Thoracic aorta (tissue), 2 donors: ENCODE results near the gene PBXIP1. TPM values are rescaled to one million over a fixed set of nuclear protein-coding genes. Genes with fewer than 3 reads are reported as not detected.

ENCODE experiments used
- ATAC-seq: fragments of 150-250 bp; one replicate; pipeline ENCODE4 v1.8.0; 2017; ENCODE audit warnings: low read depth; ENCODE audit not compliant: insufficient number of reproducible peaks, low FRiP score
- DNase-seq: peaks from one replicate; pipeline ENCODE4 v3.0.0-alpha.2; 2020; ENCODE audit warnings: low spot score
- H3K27ac ChIP-seq, 2 donors: fragments of 200-600 bp; sonication (generic); 1 replicate in 1 of 2; 2 replicates in 1 of 2; pipeline ENCODE4 v1.5.1; 2016; ENCODE audit warnings: mild to moderate bottlenecking in 2 of 2, moderate library complexity in 2 of 2
- H3K27me3 ChIP-seq: fragments of 200-600 bp; sonication (generic); replicated peaks from 2 replicates; pipeline ENCODE4 v1.6.0; 2016; ENCODE audit warnings: mild to moderate bottlenecking; ENCODE audit not compliant: insufficient read depth
- H3K36me3 ChIP-seq: fragments of 200-600 bp; sonication (generic); one replicate; pipeline ENCODE4 v1.5.1; 2016
- H3K4me1 ChIP-seq, 2 donors: fragments of 200-600 bp; sonication (generic); 1 replicate in 1 of 2; 2 replicates in 1 of 2; pipeline versions ENCODE4 v1.5.1 to v1.6.0; 2016; ENCODE audit warnings: low read depth in 2 of 2, mild to moderate bottlenecking in 1 of 2; ENCODE audit not compliant: control insufficient read depth in 1 of 2
- H3K4me3 ChIP-seq: fragments of 200-600 bp; sonication (generic); 2 replicates; pipeline ENCODE4 v1.5.1; 2016; ENCODE audit warnings: mild to moderate bottlenecking
- H3K9me3 ChIP-seq: fragments of 200-600 bp; sonication (generic); 2 replicates; pipeline ENCODE4 v1.5.1; 2016
- CTCF ChIP-seq: fragments of 200-600 bp; sonication (generic); IDR thresholded peaks from one replicate; pipeline ENCODE4 v1.5.1; 2019; ENCODE audit warnings: antibody characterized with exemption
- total RNA-seq, 2 donors: library from RNA; depleted of rRNA; stranded (reverse); fragments of >200 nt; gene quantifications; one replicate each; pipeline versions ENCODE4 v1.1.0 to v1.2.3, GENCODE V29; 2016

PBXIP1 gene
- total RNA-seq, 2 donors from 2014 or later, result 185 to 227 TPM

GRCh38 chr1:154967331-154967950 lies 11.5 kb upstream of the PBXIP1 start:
- Histone ChIP-seq H3K4me1 (peaks cover 35 to 48% of the 10 kb centered on the region in 2 donors), H3K9me3 (no peaks in the 10 kb centered on the region)
- no peak for TF ChIP-seq CTCF

GRCh38 chr1:154966111-154966510 lies 10.2 kb upstream of the PBXIP1 start:
- DNase-seq, result no peak

More at GRCh38 chr1:154967331-154967950, 11.5 kb upstream of the PBXIP1 start:
- Histone ChIP-seq H3K27ac (peak overlapping the region in 1 of 2 donors; percentile 24), H3K36me3 (peaks cover 33% of the 10 kb centered on the region), H3K27me3 (no peaks in the 10 kb centered on the region), H3K4me3 (no peak overlapping the region)
- ATAC-seq (no peak), DNase-seq (no peak)

GRCh38 chr1:154964359-154964758 lies 8.5 kb upstream of the PBXIP1 start:
- H3K4me3 ChIP-seq, result no peak overlapping the region
- H3K27me3 ChIP-seq, result no peaks in the 10 kb centered on the region
- peaks cover 36% of the 10 kb centered on the region for H3K36me3 ChIP-seq
- no peaks in the 10 kb centered on the region for H3K9me3 ChIP-seq
- DNase-seq, result no peak
- no peak for ATAC-seq
- H3K4me1 ChIP-seq, result peaks cover 18 to 30% of the 10 kb centered on the region in 2 donors
- H3K27ac ChIP-seq, result no peak overlapping the region
- TF ChIP-seq CTCF, result no peak

More at GRCh38 chr1:154966111-154966510, 10.2 kb upstream of the PBXIP1 start:
- no peak for TF ChIP-seq CTCF
- Histone ChIP-seq H3K27me3 (no peaks in the 10 kb centered on the region), H3K9me3 (no peaks in the 10 kb centered on the region), H3K4me1 (peaks cover 24 to 38% of the 10 kb centered on the region in 2 donors), H3K36me3 (peaks cover 33% of the 10 kb centered on the region), H3K4me3 (no peak overlapping the region), H3K27ac (no peak overlapping the region)
- no peak for ATAC-seq

GRCh38 chr1:154963643-154964042 lies 7.7 kb upstream of the PBXIP1 start:
- H3K36me3 ChIP-seq, result peaks cover 41% of the 10 kb centered on the region
- H3K4me1 ChIP-seq, result peaks cover 13 to 22% of the 10 kb centered on the region in 2 donors
- H3K9me3 ChIP-seq, result no peaks in the 10 kb centered on the region
- no peak for TF ChIP-seq CTCF
- no peaks in the 10 kb centered on the region for H3K27me3 ChIP-seq
- no peak overlapping the region for H3K4me3 ChIP-seq
- ATAC-seq (no peak), DNase-seq (no peak)
- no peak overlapping the region for H3K27ac ChIP-seq

GRCh38 chr1:154962795-154963330 lies 7.0 kb upstream of the PBXIP1 start:
- ATAC-seq (no peak), DNase-seq (no peak)
- no peak for TF ChIP-seq CTCF
- Histone ChIP-seq H3K27ac (peak overlapping the region in 1 of 2 donors; percentile 97), H3K4me1 (peaks cover 12 to 21% of the 10 kb centered on the region in 2 donors), H3K36me3 (peaks cover 44% of the 10 kb centered on the region), H3K9me3 (no peaks in the 10 kb centered on the region), H3K4me3 (peak overlapping the region; percentile 91), H3K27me3 (no peaks in the 10 kb centered on the region)
